ENCODE measurements around the gene ZBTB17. TPM values are rescaled to one million over a fixed set of nuclear protein-coding genes. Genes with fewer than 3 reads are reported as not detected.

The ZBTB17 gene
- total and polyA plus RNA-seq, 2 of the 8 experiments (the other 6 are each of a cell fraction or from before 2014, with no cell fraction given) = 24.7 to 36.2 TPM

GRCh38 chr1:15961492-15961891 lies 14.4 kb downstream of the ZBTB17 start:
- peaks cover 0 to 13% (median 7%) of the 10 kb centered on the region in 4 experiments; a peak in 5 of 7 replicates for H3K4me1 ChIP-seq (replicated peaks in 1 of 4; ENCODE audit: control insufficient read depth in 3 of 4, insufficient read depth in 4 of 4, low read length in 3 of 4)
- peaks cover 0 to 3% of the 10 kb centered on the region in 2 experiments; a peak in 1 of 4 replicates for H3K79me2 ChIP-seq (ENCODE audit: control insufficient read depth in 1 of 2, insufficient read depth in 2 of 2, low read length in 2 of 2)
- H2AK5ac ChIP-seq (ENCODE audit: low read depth, low read length) = no peak overlapping the region
- FAIRE-seq (no peak), DNase-seq (ENCODE audit: low read depth in 1 of 2, low spot score in 2 of 2) (peak in 1 of 2 experiments; percentile 50)
- H2AFZ ChIP-seq (ENCODE audit: low read length) = no peak overlapping the region
- H3K4ac ChIP-seq (replicated peaks; ENCODE audit: insufficient read length, low read depth, low read length) = no peak overlapping the region
- no peaks in the 10 kb centered on the region for H3K9me3 ChIP-seq (ENCODE audit: insufficient read depth in 2 of 2, low read depth in 1 of 2, low read length in 1 of 2)
- CTCF ChIA-PET (ENCODE audit: partially characterized antibody) = interaction anchor here (0.6 to 5.9 kb wide), 10 partner anchors 8 to 170 kb away, joined by 3 to 34 read pairs (median 4); no protein-coding TSS in a partner anchor
- H2BK12ac ChIP-seq (ENCODE audit: low read depth, low read length) = no peak overlapping the region
- no peak overlapping the region for H2BK15ac ChIP-seq (ENCODE audit: low read length)
- peaks cover 0 to 3% (median under 1%) of the 10 kb centered on the region in 4 experiments; a peak in 2 of 7 replicates for H3K27me3 ChIP-seq (replicated peaks in 1 of 4; ENCODE audit: control insufficient read depth in 3 of 4, extremely low read depth in 1 of 4, insufficient read depth in 3 of 4, low read length in 3 of 4)
- H4K91ac ChIP-seq (replicated peaks; ENCODE audit: insufficient read length, low read length) = no peak overlapping the region
- H3K27ac ChIP-seq (ENCODE audit: low read depth, low read length) = no peak overlapping the region
- no peak overlapping the region for H2BK20ac ChIP-seq (ENCODE audit: low read length)
- no peak overlapping the region; the same call in 1 of the 2 replicates for H3K18ac ChIP-seq (ENCODE audit: extremely low read depth, low read length)
- TF ChIP-seq NANOG (IDR thresholded peaks at IDR 0.05; ENCODE audit: insufficient read depth, low read depth, low read length, poor library complexity, severe bottlenecking) = peak; percentile 78
- no peak for TF ChIP-seq JUND (IDR thresholded peaks at IDR 0.05; ENCODE audit: low read length)
- peaks cover 3% of the 10 kb centered on the region; the same call in 1 of the 2 replicates for H3K79me1 ChIP-seq (ENCODE audit: low read depth, low read length)
- peaks cover 7 to 14% of the 10 kb centered on the region in 2 experiments for H4K20me1 ChIP-seq (replicated peaks in 1 of 2; ENCODE audit: control insufficient read depth in 1 of 2, insufficient read depth in 2 of 2, low read length in 2 of 2)
- H3K9ac ChIP-seq (replicated peaks in 1 of 4; ENCODE audit: extremely low read depth in 1 of 4, low read depth in 3 of 4, low read length in 3 of 4) = no peak overlapping the region
- H3K23ac ChIP-seq (ENCODE audit: insufficient read length) = no peak overlapping the region
- no peak overlapping the region for H4K8ac ChIP-seq (ENCODE audit: extremely low read depth, insufficient read depth, low read length)
- no peak overlapping the region for H2BK5ac ChIP-seq (ENCODE audit: low read depth, low read length)
- H3K56ac ChIP-seq (replicated peaks; ENCODE audit: insufficient read length, low read depth, low read length) = no peak overlapping the region
- H3K23me2 ChIP-seq (ENCODE audit: low read depth, low read length) = no peaks in the 10 kb centered on the region; the same call in 1 of the 2 replicates
- POLR2A ChIA-PET (ENCODE audit: partially characterized antibody) = interaction anchor here (1.1 to 2.0 kb wide), 2 partner anchors 11 to 14 kb away, joined by 4 to 10 read pairs; partner anchors contain the start of gene ZBTB17
- 55% methylated on average over 10 of the region's 11 CpGs; no CpG with 5 or more reads in 1 of the 2 experiments for WGBS, 2 experiments (ENCODE audit: extremely low coverage in 1 of 2, insufficient coverage in 1 of 2, insufficient read length in 1 of 2, insufficient replicate concordance in 2 of 2, low coverage in 1 of 2, low lambda C conversion rate in 2 of 2, missing lambda C conversion rate in 1 of 2)
- H2BK120ac ChIP-seq (replicated peaks; ENCODE audit: low read depth, low read length) = no peak overlapping the region
- peak overlapping the region in 1 of 4 experiments; percentile 23; a peak in 1 of 8 replicates for H3K4me3 ChIP-seq (ENCODE audit: extremely low read depth in 1 of 4, insufficient read depth in 2 of 4, low read depth in 3 of 4, low read length in 4 of 4)
- H3K36me3 ChIP-seq (ENCODE audit: control insufficient read depth in 2 of 4, insufficient read depth in 4 of 4, low read length in 3 of 4) = no peaks in the 10 kb centered on the region
- no peak overlapping the region for H3K4me2 ChIP-seq (ENCODE audit: insufficient read depth in 1 of 2, low read depth in 2 of 2, low read length in 2 of 2)
- no peak overlapping the region for H3K14ac ChIP-seq (ENCODE audit: insufficient read length)
- H4K5ac ChIP-seq (ENCODE audit: insufficient read length, low read depth, low read length) = no peak overlapping the region

Measured in H1 (cell line).